Measurements from ENCODE around the gene GABRE. TPM values are rescaled to one million over a fixed set of nuclear protein-coding genes. Genes with fewer than 3 reads are reported as not detected.

The GABRE gene
- total and polyA plus RNA-seq, 12 donors, result 2.8 to 77.8 (median 34.0) TPM

- intact Hi-C loops (cut with DNase I), result no loop called here
- H3K27me3 ChIP-seq, result peaks cover 0 to 4% (median 0%) of the 10 kb centered on the region in 7 donors
- no peak for TF ChIP-seq CTCF (IDR thresholded peaks at IDR 0.05)
- 98 to 100% methylated on average over 1 of the region's 1 CpG for WGBS, 2 donors
- ATAC-seq, result no peak
- H3K9me3 ChIP-seq, result no peaks in the 10 kb centered on the region
- DNase-seq, result no peak
- H3K4me3 ChIP-seq, result no peak overlapping the region
- H3K36me3 ChIP-seq, result no peaks in the 10 kb centered on the region
- H3K4me1 ChIP-seq, result no peaks in the 10 kb centered on the region
- no peak overlapping the region for H3K27ac ChIP-seq
Observed at GRCh38 chrX:151935358-151935757, 39.1 kb downstream of the GABRE start.

- no peak overlapping the region for H3K27ac ChIP-seq
- ATAC-seq (peak in 3 of 8 donors; percentile 23 to 48 (median 33)), DNase-seq (no peak)
- H3K4me3 ChIP-seq, result no peak overlapping the region
- intact Hi-C loops (cut with DNase I), result no loop called here
- 11 to 46% methylated on average over 1 to 4 of the region's 4 CpGs for WGBS, 2 donors
- H3K27me3 ChIP-seq, result peaks cover 0 to 4% (median 0%) of the 10 kb centered on the region in 7 donors
- H3K36me3 ChIP-seq, result no peaks in the 10 kb centered on the region
- H3K4me1 ChIP-seq, result no peaks in the 10 kb centered on the region
- H3K9me3 ChIP-seq, result no peaks in the 10 kb centered on the region
- TF ChIP-seq CTCF (IDR thresholded peaks at IDR 0.05), result no peak
Observed at GRCh38 chrX:151929126-151929525, 45.4 kb downstream of the GABRE start.

- no peak for TF ChIP-seq CTCF (IDR thresholded peaks at IDR 0.05)
- DNase-seq, result no peak
- 92 to 96% methylated on average over 6 of the region's 6 CpGs for WGBS, 2 donors
- Histone ChIP-seq H3K9me3 (no peaks in the 10 kb centered on the region), H3K27me3 (no peaks in the 10 kb centered on the region), H3K4me3 (no peak overlapping the region), H3K27ac (no peak overlapping the region), H3K4me1 (no peaks in the 10 kb centered on the region), H3K36me3 (no peaks in the 10 kb centered on the region)
- no peak for ATAC-seq
- intact Hi-C loops (cut with DNase I), result no loop called here
Observed at GRCh38 chrX:151923648-151924047, 50.8 kb downstream of the GABRE start.

GRCh38 chrX:151922692-151923091 lies 51.8 kb downstream of the GABRE start:
- no peak for ATAC-seq
- Histone ChIP-seq H3K4me3 (no peak overlapping the region), H3K27ac (no peak overlapping the region), H3K4me1 (no peaks in the 10 kb centered on the region), H3K27me3 (no peaks in the 10 kb centered on the region), H3K36me3 (no peaks in the 10 kb centered on the region), H3K9me3 (no peaks in the 10 kb centered on the region)
- WGBS, 2 donors, result 89 to 94% methylated on average over 5 of the region's 5 CpGs
- intact Hi-C loops (cut with DNase I), result no loop called here
- no peak for DNase-seq
- TF ChIP-seq CTCF (IDR thresholded peaks at IDR 0.05), result no peak

Data from heart right ventricle (tissue), 16 donors.